Activated CD4-positive, alpha-beta T cell treated with anti-CD3 and anti-CD28 coated beads, Interleukin-2, Interleukin-6, amounts not matched to agents 100 ng/mL and 50 ng/mL, durations not matched to agents 16 hours and 8 hours (primary cell): ENCODE data around the gene ZSCAN25.
"Not testable (repeated sequence)": the region's sequence is repeated elsewhere in the genome, so short reads cannot be mapped to it uniquely, and the experiment has no call there.

Experiments
- DNase-seq: peaks from one replicate; pipeline ENCODE4 v3.0.0-alpha.2; 2020

The ZSCAN25 gene

DNA sequence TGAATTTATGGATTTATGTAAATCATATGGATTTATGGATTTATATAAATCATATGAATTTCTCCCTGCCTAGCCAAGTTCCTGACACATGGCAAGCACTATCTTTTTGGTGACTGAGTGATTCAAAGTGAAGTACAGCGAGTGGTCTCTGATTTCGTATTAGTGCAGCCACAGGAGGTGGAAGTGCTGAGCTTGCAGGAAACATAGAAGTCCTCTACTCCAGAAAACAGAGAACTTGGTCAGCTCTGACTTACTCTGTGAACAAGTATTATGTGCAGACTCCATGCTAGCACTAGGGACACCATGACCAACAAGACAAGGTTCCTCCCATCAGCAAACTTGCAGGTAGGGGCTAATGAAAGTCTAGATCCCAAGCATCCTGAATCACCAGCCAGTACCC is 34.5 kb downstream of the ZSCAN25 start:
- no peak for DNase-seq

GRCh38 chr7:99652671-99653070 is 35.9 kb downstream of the ZSCAN25 start:
- no peak for DNase-seq

- DNase-seq, result not testable (repeated sequence)
These were observed 36.5 kb downstream of the ZSCAN25 start for GRCh38 chr7:99653269-99653668.

- DNase-seq, result no peak
These were observed 37.0 kb downstream of the ZSCAN25 start for GRCh38 chr7:99653754-99654153.

DNA sequence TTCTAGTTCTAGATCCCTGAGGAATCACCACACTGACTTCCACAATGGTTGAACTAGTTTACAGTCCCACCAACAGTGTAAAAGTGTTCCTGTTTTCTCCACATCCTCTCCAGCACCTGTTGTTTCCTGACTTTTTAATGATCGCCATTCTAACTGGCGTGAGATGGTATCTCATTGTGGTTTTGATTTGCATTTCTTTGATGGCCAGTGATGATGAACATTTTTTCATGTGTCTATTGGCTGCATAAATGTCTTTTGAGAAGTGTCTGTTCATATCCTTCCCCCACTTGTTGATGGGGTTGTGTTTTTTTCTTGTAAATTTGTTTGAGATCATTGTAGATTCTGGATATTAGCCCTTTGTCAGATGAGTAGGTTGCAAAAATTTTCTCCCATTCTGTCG is 37.9 kb downstream of the ZSCAN25 start:
- DNase-seq, result not testable (repeated sequence)

DNA sequence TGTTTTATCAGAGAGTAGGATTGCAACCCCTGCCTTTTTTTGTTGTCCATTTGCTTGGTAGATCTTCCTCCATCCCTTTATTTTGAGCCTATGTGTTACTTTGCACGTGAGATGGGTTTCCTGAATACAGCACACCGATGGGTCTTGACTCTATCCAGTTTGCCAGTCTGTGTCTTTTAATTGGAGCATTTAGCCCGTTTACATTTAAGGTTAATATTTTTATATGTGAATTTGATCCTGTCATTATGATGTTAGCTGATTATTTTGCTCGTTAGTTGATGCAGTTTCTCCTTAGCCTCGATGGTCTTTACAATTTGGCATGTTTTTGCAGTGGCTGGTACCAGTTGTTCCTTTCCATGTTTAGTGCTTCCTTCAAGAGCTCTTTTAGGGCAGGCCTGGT is 41.1 kb downstream of the ZSCAN25 start:
- DNase-seq, result not testable (repeated sequence)

DNA sequence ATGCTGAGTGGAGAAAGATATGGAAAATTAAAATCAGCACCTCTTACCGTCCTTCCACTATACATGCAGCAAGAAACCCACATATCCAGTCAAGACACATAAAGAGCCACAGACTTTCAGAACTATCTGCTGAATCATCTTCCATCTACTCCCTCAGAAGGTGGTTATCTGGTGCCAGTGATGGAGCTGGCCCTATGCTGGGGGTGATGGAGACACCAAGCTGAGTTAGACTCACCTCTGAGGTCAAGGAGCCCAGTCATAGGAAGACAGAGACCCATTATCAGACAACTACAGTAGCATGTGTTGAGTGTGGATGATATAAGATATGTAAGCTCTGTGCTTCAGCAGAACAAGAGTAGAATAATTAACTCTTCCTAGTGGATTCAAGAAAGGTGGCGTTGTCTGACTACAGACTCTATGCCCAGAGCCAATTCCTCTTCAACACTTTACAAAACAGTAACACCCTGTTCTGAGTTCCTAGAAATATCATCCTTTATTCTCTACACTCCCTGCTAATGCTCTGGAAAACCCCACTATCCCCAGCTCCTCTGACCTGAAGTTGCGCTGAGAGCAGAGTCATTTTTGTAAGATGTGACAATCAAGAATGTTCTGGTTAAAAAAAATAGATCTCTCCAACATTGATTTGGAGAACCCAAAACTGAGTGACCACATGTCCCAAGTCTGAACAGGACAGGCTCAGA is 48.7 kb downstream of the ZSCAN25 start:
- DNase-seq, result no peak

DNA sequence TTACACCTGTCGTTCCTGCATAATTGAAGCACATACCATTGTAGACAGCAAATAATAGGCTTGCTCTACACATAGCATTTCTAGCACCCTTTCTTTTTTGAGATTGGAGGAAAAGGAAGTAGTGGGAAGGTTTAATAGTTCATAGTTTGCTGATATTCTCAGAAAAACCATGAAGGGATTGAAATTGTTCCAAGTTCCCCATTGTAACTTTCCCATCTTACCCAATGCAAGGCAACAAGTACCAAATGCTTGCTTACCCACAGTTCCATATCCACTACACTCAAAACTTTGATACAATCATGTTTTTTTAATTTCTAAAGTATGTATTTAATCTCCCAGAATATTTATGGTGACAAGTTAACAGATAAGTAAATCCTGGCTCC is 49.3 kb downstream of the ZSCAN25 start:
- DNase-seq, result no peak

DNA sequence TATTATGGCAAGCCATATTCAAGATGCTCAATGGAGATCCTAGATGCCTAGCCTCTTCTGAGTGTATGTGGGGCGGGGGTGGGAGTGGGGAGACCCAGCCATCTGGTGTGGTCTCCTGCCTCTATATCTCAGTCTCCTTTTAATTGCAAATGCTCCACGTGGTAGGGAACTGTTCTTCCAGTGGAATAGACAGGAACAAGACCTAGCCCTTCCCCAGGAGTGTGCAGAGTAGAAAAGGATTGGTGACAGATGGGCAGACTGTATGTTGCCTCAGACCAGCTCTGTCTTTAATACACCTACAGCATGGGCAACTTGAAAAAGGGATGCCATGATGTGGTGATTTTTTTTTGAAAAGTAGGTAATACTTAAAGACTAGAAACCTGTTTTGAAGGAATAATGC is 50.4 kb downstream of the ZSCAN25 start:
- no peak for DNase-seq

DNA sequence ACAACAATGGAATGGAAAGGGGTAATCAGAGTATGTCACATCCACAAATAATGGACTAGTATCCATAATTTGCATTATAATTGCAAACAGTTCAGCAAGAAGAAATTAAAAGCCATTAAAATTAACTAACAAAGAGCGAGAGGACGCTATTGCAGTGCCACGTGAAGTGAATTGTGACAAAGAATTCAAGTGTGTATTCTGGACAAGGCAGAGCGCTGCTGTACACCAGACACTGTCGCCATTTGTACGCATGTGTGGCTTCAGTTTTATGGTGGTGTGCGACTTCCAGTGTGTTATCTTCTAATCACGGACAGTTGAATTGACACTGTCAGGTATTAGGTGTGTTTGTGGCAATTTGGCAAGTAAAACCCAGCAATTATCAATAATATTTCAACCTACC is 51.8 kb downstream of the ZSCAN25 start:
- DNase-seq, result no peak

GRCh38 chr7:99669782-99670181 is 53.0 kb downstream of the ZSCAN25 start:
- no peak for DNase-seq

DNA sequence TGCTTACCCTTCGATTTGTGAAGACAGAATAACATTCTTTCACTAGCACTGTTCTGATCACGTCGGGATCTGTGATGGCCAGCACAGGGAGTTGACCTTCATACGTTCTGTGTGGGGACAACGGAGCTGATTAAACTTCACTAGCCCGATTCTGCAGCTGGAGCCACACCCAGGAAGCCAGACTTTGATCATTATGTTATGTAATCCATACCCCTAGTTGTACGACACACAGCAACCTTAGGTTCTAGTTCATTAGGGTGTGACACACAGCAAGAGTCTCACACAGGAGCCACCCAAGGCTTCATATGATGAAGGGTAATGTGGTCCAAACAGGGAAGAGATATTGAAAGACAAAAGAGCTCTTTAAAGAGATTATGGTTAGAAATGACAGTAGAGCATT is 55.8 kb downstream of the ZSCAN25 start:
- DNase-seq, result no peak

DNA sequence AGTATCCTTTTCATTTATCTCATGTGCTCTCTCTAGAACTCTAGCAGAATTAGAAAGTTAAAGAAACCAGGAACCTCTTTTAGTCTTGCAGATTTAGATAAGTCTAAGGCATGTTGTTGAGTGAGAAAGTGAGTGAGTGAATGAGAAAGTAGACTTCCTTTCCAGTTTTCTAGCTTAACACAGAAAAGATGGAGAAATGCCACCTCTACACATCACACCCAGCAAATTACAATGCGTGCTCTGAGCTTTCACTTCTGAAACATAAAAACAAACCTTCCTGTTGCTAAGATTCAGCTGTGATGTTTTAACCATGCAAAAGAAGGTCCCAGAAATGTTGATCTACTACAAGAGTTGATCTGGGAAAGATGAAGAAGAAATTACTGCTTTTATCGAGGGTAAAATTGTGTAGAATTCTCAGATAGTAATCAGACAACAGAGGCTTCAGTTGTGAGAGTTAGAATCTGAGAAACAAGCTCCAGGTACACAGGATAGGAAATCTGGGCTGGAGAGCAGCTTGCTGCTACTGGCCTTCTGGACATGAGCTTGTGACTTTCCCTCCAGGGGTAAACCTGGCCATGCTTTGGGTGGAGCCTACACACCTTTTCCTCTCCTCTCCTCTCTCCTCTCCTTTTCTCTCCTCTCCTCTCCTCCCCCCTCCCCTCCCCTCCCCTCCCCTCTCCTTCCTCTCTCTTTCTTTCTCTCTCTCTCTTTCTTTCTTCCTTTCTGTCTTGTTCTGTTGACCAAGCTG is 58.4 kb downstream of the ZSCAN25 start:
- DNase-seq, result no peak

DNA sequence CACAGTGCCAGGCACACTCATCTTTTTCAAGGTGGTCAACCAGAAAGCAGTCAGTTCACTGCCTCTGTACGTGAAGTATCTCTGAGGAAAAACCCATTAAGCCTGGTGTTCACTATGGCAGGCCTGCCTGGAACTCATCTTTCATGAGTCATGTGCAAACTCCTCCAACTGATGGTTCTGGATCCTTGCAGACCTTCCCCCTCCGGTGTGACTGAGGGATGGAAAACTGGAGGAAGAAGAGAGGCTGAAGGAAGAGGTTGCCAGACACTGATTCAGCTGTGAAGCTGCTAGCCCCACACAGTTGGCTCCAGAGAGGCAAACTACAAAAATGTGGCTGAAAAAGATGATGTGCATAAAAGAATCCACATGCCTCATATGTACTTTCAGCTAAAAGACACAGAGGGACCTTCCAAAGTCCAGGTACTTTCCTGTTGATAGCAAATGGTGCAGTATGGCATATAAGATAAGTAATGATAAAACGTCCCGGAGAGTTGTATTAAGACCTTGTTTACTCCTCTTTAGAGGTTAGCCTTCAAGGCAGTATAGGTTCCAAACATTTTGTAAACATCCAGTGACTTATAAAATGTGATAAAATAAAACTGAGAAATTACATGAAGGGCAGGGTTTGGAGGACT is 60.4 kb downstream of the ZSCAN25 start:
- no peak for DNase-seq

GRCh38 chr7:99677648-99678045 is 60.9 kb downstream of the ZSCAN25 start:
- DNase-seq, result no peak

DNA sequence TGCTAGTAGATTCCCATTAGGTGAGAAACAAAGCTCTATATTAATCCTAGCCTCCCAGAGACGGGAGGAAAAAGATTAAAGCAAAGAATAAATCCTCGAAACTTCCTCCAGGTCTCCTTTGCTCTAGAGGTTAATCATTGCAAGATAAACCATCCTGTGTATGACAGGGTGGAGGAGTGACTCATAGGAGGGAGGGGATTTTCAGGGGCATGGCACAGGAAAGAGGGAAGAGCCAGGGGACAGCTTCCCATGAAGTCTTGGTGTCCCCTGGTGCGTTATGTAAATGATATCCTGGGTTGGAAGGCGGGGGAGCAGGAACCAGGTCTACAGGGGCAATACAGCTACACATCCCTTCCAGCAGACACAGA is 62.3 kb downstream of the ZSCAN25 start:
- no peak for DNase-seq

DNA sequence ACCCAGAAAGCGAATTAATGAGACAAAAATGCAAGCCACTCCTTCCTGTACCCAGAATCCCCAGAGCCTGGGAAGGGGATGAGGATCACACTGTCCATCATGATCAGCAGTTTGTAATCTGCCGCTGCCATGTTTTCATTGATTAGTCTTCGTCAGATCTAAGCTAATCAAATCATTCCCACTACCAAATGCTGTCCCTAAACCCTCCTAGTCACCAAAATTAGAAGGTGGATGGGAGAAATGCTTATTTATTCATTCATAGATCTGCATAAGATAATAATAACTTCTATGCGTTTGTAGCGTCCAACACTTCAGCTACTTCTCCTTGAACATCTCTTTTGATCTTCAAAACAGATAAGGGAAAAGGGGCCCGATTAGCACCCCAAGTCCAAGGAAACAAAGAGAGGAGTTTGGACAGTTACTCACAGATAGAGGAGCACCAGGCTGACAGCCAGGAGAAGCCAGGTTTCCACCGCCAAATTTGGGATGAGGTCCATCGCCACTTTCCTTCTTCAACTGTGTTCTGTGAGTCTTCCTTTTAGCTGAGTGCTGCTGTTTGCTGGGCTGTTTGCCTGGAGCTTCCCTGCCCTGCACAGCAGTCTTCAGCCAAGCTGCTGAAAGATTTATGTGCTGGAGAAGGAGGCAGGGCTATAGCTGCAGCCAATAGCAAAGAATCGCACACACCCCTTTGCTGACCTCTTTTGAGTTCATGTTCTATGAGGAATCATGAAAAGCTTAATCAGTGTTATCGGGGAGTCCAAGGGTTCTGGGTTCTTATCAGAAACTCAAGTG is 62.9 kb downstream of the ZSCAN25 start, which contains the start of gene CYP3A5:
Gene CYP3A5, minus strand, starts transcription at position 597 of the 792 bp plus-strand sequence. Its CDS starts 100 bp downstream, at position 497.
- DNase-seq, result no peak
